Keratinocyte (primary cell): ENCODE measurements around the gene SPG7. TPM values are rescaled to one million over a fixed set of nuclear protein-coding genes. Genes with fewer than 3 reads are reported as not detected.
A peak's percentile ranks its signal among the peaks of the same experiment; 100 is the strongest.

Source experiments
- DNase-seq: peaks from one replicate; pipeline ENCODE4 v3.0.0-alpha.2; 2011; ENCODE audit warnings: low read depth, missing footprints, low spot score
- FAIRE-seq: peaks from 2 replicates; lab custom pipeline; 2011; peaks lifted over from hg19 to GRCh38; lab: Jason Lieb, UNC
- H2AFZ ChIP-seq: 2 replicates; pipeline ENCODE4 v1.6.0; 2012; ENCODE audit warnings: low read length, control low read depth, inconsistent platforms; ENCODE audit not compliant: control insufficient read depth
- H3K27ac ChIP-seq: 2 replicates; pipeline ENCODE4 v1.5.1; 2011; ENCODE audit warnings: low read length; ENCODE audit not compliant: control insufficient read depth, insufficient read depth
- H3K27me3 ChIP-seq: 3 replicates; pipeline ENCODE4 v1.6.0; 2011; ENCODE audit warnings: low read length; ENCODE audit not compliant: control insufficient read depth, insufficient read depth; ENCODE audit errors: extremely low read depth
- H3K36me3 ChIP-seq, 2 experiments: 2 replicates in 1 of 2; 3 replicates in 1 of 2; pipeline ENCODE4 v1.5.1; 2011; ENCODE audit warnings: low read length in 2 of 2, mild to moderate bottlenecking in 1 of 2; ENCODE audit not compliant: control insufficient read depth in 2 of 2, insufficient read depth in 2 of 2; ENCODE audit errors: extremely low read depth in 1 of 2
- H3K4me1 ChIP-seq: 3 replicates; pipeline ENCODE4 v1.5.1; 2011; ENCODE audit warnings: low read length; ENCODE audit not compliant: control insufficient read depth, insufficient read depth; ENCODE audit errors: extremely low read depth
- H3K4me2 ChIP-seq: 3 replicates; pipeline ENCODE4 v1.6.0; 2011; ENCODE audit warnings: low read depth, low read length; ENCODE audit not compliant: control insufficient read depth, insufficient read depth; ENCODE audit errors: extremely low read depth
- H3K4me3 ChIP-seq, 3 experiments: fragments of 200-600 bp in 1 of 3; sonication (generic) in 1 of 3; 2 replicates in 2 of 3; 3 replicates in 1 of 3; pipeline ENCODE4 v1.5.1; 2011 to 2016; ENCODE audit warnings: low read length in 3 of 3, mild to moderate bottlenecking in 3 of 3, control low read depth in 2 of 3, inconsistent platforms in 1 of 3, low read depth in 1 of 3, mixed read lengths in 1 of 3, mixed run types in 1 of 3, moderate library complexity in 1 of 3; ENCODE audit not compliant: control insufficient read depth in 2 of 3, insufficient read depth in 2 of 3; ENCODE audit errors: extremely low read depth in 1 of 3
- H3K79me2 ChIP-seq: 2 replicates; pipeline ENCODE4 v1.6.0; 2012; ENCODE audit warnings: low read length; ENCODE audit not compliant: control insufficient read depth, insufficient read depth
- H3K9ac ChIP-seq: 3 replicates; pipeline ENCODE4 v1.6.0; 2011; ENCODE audit warnings: low read length; ENCODE audit not compliant: control insufficient read depth, insufficient read depth; ENCODE audit errors: extremely low read depth
- H3K9me1 ChIP-seq: 3 replicates; pipeline ENCODE4 v1.6.0; 2011; ENCODE audit warnings: low read length; ENCODE audit not compliant: control insufficient read depth, insufficient read depth; ENCODE audit errors: extremely low read depth
- H3K9me3 ChIP-seq: 2 replicates; pipeline ENCODE4 v1.5.1; 2012; ENCODE audit warnings: low read depth, low read length; ENCODE audit not compliant: control insufficient read depth
- H4K20me1 ChIP-seq: 3 replicates; pipeline ENCODE4 v1.6.0; 2011; ENCODE audit warnings: low read length; ENCODE audit not compliant: control insufficient read depth, insufficient read depth; ENCODE audit errors: extremely low read depth
- CTCF ChIP-seq, 3 experiments: IDR thresholded peaks in 1 of 3; conservative IDR thresholded peaks in 1 of 3; optimal IDR thresholded peaks in 1 of 3; 2 replicates in 2 of 3; 3 replicates in 1 of 3; pipeline versions ENCODE3 to v1.5.1; 2011; ENCODE audit warnings: low read length in 3 of 3, mild to moderate bottlenecking in 3 of 3, moderate library complexity in 2 of 3, control low read depth in 1 of 3, inconsistent platforms in 1 of 3; ENCODE audit not compliant: insufficient read depth in 2 of 3; ENCODE audit errors: extremely low read depth in 1 of 3
- EZH2 ChIP-seq: IDR thresholded peaks from one replicate; pipeline ENCODE4 v1.6.1; 2012; ENCODE audit warnings: inconsistent platforms, mild to moderate bottlenecking, low read length, moderate library complexity
- dilution Hi-C: fragments of 300-500 bp; cut with MboI; formaldehyde crosslinking; loops from one replicate; pipeline ENCODE4 v1.7.0; 2020; ENCODE audit warnings: low sequenced_read_pairs; ENCODE audit not compliant: extremely low pct_ligation_motif_present
- polyA plus RNA-seq, 5 experiments: library from polyadenylated mRNA; depleted of rRNA in 3 of 5; stranded (reverse) in 3 of 5; stranded (forward) in 1 of 5; unstranded in 1 of 5; fragments of >200 nt; gene quantifications; 1 replicate in 1 of 5; 2 replicates in 3 of 5; 3 replicates in 1 of 5; pipeline versions ENCODE4 v1.2.1 to v1.2.3, GENCODE V29; 2011 to 2012; ENCODE audit warnings: missing spikeins in 2 of 5, low read depth in 1 of 5, low replicate concordance in 1 of 5

Gene SPG7
- polyA plus RNA-seq, 1 donor (not counting 4 experiments of a cell fraction or from before 2014, with no cell fraction given): 45.2 TPM

GRCh38 chr16:89601906-89602272 lies 93.7 kb downstream of the SPG7 start:
- H3K4me3 ChIP-seq: peak overlapping the region in 1 of 3 experiments; percentile 33
- H3K9ac ChIP-seq: peak overlapping the region; percentile 50
- dilution Hi-C loops: no loop called here

GRCh38 chr16:89602273-89602951 lies 94.2 kb downstream of the SPG7 start:
- Histone ChIP-seq H2AFZ (peak overlapping the region; percentile 51), H3K36me3 (no peaks in the 10 kb centered on the region), H3K9me1 (no peaks in the 10 kb centered on the region), H3K27ac (peak overlapping the region; percentile 36), H3K4me1 (peaks cover 40% of the 10 kb centered on the region), H3K9ac (peak overlapping the region; percentile 50), H3K9me3 (no peaks in the 10 kb centered on the region), H3K27me3 (peaks cover 9% of the 10 kb centered on the region), H4K20me1 (no peaks in the 10 kb centered on the region), H3K4me3 (peak overlapping the region in 2 of 3 experiments; percentile 33 to 46), H3K79me2 (no peaks in the 10 kb centered on the region), H3K4me2 (peak overlapping the region; percentile 80)
- TF ChIP-seq EZH2 (no peak), CTCF (optimal IDR thresholded peaks at IDR 0.05 in 1 of 3, IDR thresholded peaks at IDR 0.05 in 1 of 3, conservative IDR thresholded peaks at IDR 0.05 in 1 of 3; ENCODE audit: extremely low read depth in 1 of 3, insufficient read depth in 2 of 3, low read length in 3 of 3) (peak in 1 of 3 experiments; percentile 8)
- dilution Hi-C loops: no loop called here
- peak; percentile 79 for FAIRE-seq
- no peak for DNase-seq

More at GRCh38 chr16:89601906-89602272, 93.7 kb downstream of the SPG7 start:
- peak overlapping the region; percentile 36 for H3K27ac ChIP-seq
- peaks cover 38% of the 10 kb centered on the region for H3K4me1 ChIP-seq
- H3K79me2 ChIP-seq: no peaks in the 10 kb centered on the region
- H2AFZ ChIP-seq: peak overlapping the region; percentile 51
- peak overlapping the region; percentile 80 for H3K4me2 ChIP-seq
- H3K9me3 ChIP-seq: no peaks in the 10 kb centered on the region
- H3K36me3 ChIP-seq: no peaks in the 10 kb centered on the region
- peaks cover 9% of the 10 kb centered on the region for H3K27me3 ChIP-seq
- FAIRE-seq (no peak), DNase-seq (no peak)
- no peak for TF ChIP-seq EZH2
- TF ChIP-seq CTCF (optimal IDR thresholded peaks at IDR 0.05 in 1 of 3, IDR thresholded peaks at IDR 0.05 in 1 of 3, conservative IDR thresholded peaks at IDR 0.05 in 1 of 3; ENCODE audit: extremely low read depth in 1 of 3, insufficient read depth in 2 of 3, low read length in 3 of 3): no peak
- no peaks in the 10 kb centered on the region for H3K9me1 ChIP-seq
- no peaks in the 10 kb centered on the region for H4K20me1 ChIP-seq
